Liver (tissue), 9 donors: ENCODE results near the gene SOX4. TPM values are rescaled to one million over a fixed set of nuclear protein-coding genes. Genes with fewer than 3 reads are reported as not detected.

Experiments used
- DNase-seq: peaks from one replicate; pipeline ENCODE4 v3.0.0-alpha.2; 2017; ENCODE audit warnings: low spot score
- H3K27ac ChIP-seq, 2 donors: one replicate each; pipeline ENCODE4 v1.7.0; 2013; ENCODE audit warnings: inconsistent platforms in 2 of 2, low read length in 2 of 2, control low read depth in 1 of 2, low read depth in 1 of 2, mild to moderate bottlenecking in 1 of 2
- H3K27me3 ChIP-seq, 4 donors: one replicate each; pipeline versions ENCODE4 v1.6.1 to v1.7.0; 2013; ENCODE audit warnings: low read length in 3 of 4, inconsistent platforms in 1 of 4, mild to moderate bottlenecking in 1 of 4, moderate library complexity in 1 of 4; ENCODE audit not compliant: control insufficient read depth in 4 of 4, insufficient read depth in 4 of 4
- H3K36me3 ChIP-seq, 4 donors: one replicate each; pipeline versions ENCODE4 v1.6.1 to v1.7.0; 2013; ENCODE audit warnings: low read length in 3 of 4, mild to moderate bottlenecking in 3 of 4, low read depth in 1 of 4, moderate library complexity in 1 of 4; ENCODE audit not compliant: control insufficient read depth in 4 of 4, insufficient read depth in 3 of 4
- H3K4me1 ChIP-seq, 4 donors: one replicate each; pipeline versions ENCODE4 v1.6.1 to v1.7.0; 2013; ENCODE audit warnings: low read length in 3 of 4, mild to moderate bottlenecking in 3 of 4, moderate library complexity in 1 of 4; ENCODE audit not compliant: control insufficient read depth in 4 of 4, insufficient read depth in 4 of 4
- H3K4me3 ChIP-seq, 3 donors: one replicate each; pipeline versions ENCODE4 v1.6.1 to v1.7.0; 2013; ENCODE audit warnings: low read length in 3 of 3, control low read depth in 1 of 3, low read depth in 1 of 3, mild to moderate bottlenecking in 1 of 3
- H3K9ac ChIP-seq, 2 donors: one replicate each; pipeline ENCODE4 v1.7.0; 2013; ENCODE audit warnings: low read length in 2 of 2, mild to moderate bottlenecking in 2 of 2, moderate library complexity in 2 of 2, control low read depth in 1 of 2, low read depth in 1 of 2
- H3K9me3 ChIP-seq, 4 donors: one replicate each; pipeline versions ENCODE4 v1.6.1 to v1.7.0; 2013; ENCODE audit warnings: low read length in 3 of 4; ENCODE audit not compliant: control insufficient read depth in 4 of 4
- ATF3 ChIP-seq: IDR thresholded peaks from 2 replicates; pipeline ENCODE4 v1.6.1; 2016; ENCODE audit warnings: antibody characterized with exemption
- CTCF ChIP-seq: fragments of 150-350 bp; IDR thresholded peaks from 2 replicates; pipeline ENCODE4 v1.5.1; 2017; ENCODE audit warnings: improper control_type of control experiment, low read depth, low read length; ENCODE audit not compliant: missing input control
- EGR1 ChIP-seq, 2 donors: IDR thresholded peaks; 2 replicates each; pipeline ENCODE4 v1.6.1; 2016 to 2018; ENCODE audit warnings: antibody characterized with exemption in 2 of 2, low read depth in 2 of 2
- FOXA1 ChIP-seq: IDR thresholded peaks from 2 replicates; pipeline ENCODE4 v1.6.1; 2016; ENCODE audit warnings: antibody characterized with exemption
- FOXA2 ChIP-seq: IDR thresholded peaks from 2 replicates; pipeline ENCODE4 v1.6.1; 2016; ENCODE audit warnings: antibody characterized with exemption
- GABPA ChIP-seq, 2 donors: IDR thresholded peaks in 1 of 2; conservative IDR thresholded peaks in 1 of 2; 2 replicates each; pipeline ENCODE4 v1.6.1; 2016; ENCODE audit warnings: antibody characterized with exemption in 2 of 2, mild to moderate bottlenecking in 1 of 2, moderate library complexity in 1 of 2
- HNF4A ChIP-seq, 2 donors: conservative IDR thresholded peaks; 2 replicates each; pipeline ENCODE4 v1.6.1; 2016; ENCODE audit warnings: antibody characterized with exemption in 2 of 2, mild to moderate bottlenecking in 2 of 2
- HNF4G ChIP-seq: IDR thresholded peaks from 2 replicates; pipeline ENCODE4 v1.6.1; 2016; ENCODE audit warnings: antibody characterized with exemption
- JUND ChIP-seq, 2 donors: IDR thresholded peaks; 2 replicates each; pipeline ENCODE4 v1.6.1; 2016; ENCODE audit warnings: antibody characterized with exemption in 2 of 2
- MAX ChIP-seq: IDR thresholded peaks from 2 replicates; pipeline ENCODE4 v1.6.1; 2016; ENCODE audit warnings: antibody characterized with exemption
- NR2F2 ChIP-seq: IDR thresholded peaks from 2 replicates; pipeline ENCODE4 v1.6.1; 2016; ENCODE audit warnings: antibody characterized with exemption
- RAD21 ChIP-seq, 2 donors: IDR thresholded peaks; 2 replicates each; pipeline ENCODE4 v1.6.1; 2016; ENCODE audit warnings: antibody characterized with exemption in 2 of 2, mild to moderate bottlenecking in 2 of 2
- REST ChIP-seq: IDR thresholded peaks from 2 replicates; pipeline ENCODE4 v1.6.1; 2016; ENCODE audit warnings: antibody characterized with exemption, mild to moderate bottlenecking
- RXRA ChIP-seq, 2 donors: IDR thresholded peaks; 2 replicates each; pipeline ENCODE4 v1.6.1; 2017 to 2018; ENCODE audit warnings: antibody characterized with exemption in 2 of 2, mild to moderate bottlenecking in 1 of 2
- SP1 ChIP-seq: IDR thresholded peaks from 2 replicates; pipeline ENCODE4 v1.6.1; 2018; ENCODE audit warnings: antibody characterized with exemption, mild to moderate bottlenecking
- TAF1 ChIP-seq: conservative IDR thresholded peaks from 2 replicates; pipeline ENCODE4 v1.6.1; 2016; ENCODE audit warnings: antibody characterized with exemption, mild to moderate bottlenecking
- ZBTB33 ChIP-seq: IDR thresholded peaks from 2 replicates; pipeline ENCODE4 v1.6.1; 2016; ENCODE audit warnings: antibody characterized with exemption
- WGBS: extraction: QIAGEN DNeasy Blood & Tissue Kit; methylation state at CpG from one replicate; pipeline ENCODE4 v1.1.7; 2013; 5-methylcytosine and 5-hydroxymethylcytosine counted together
- polyA plus RNA-seq, 2 donors: library from polyadenylated mRNA; stranded (reverse) in 1 of 2; unstranded in 1 of 2; fragments of 200-250 nt in 1 of 2; fragments of >200 nt in 1 of 2; fragmentation: Nextera tagmentation in 1 of 2; extraction: Ambion mirVana in 1 of 2; gene quantifications; one replicate each; pipeline versions ENCODE4 v1.2.1 to v1.2.3, GENCODE V29; 2013 to 2015
- total RNA-seq, 2 donors: library from RNA; depleted of rRNA; stranded (reverse); fragments of >200 nt; gene quantifications; one replicate each; pipeline ENCODE4 v1.2.3, GENCODE V29; 2014
- donor health status: healthy.
- donor health status: healthy.
- donor health status: healthy.
- donor health status: healthy.
- donor health status: healthy.

SOX4 gene
- total and polyA plus RNA-seq, 4 donors: 0.59 to 8.1 (median 0.95) TPM

- H3K36me3 ChIP-seq: no peaks in the 10 kb centered on the region
- no peak overlapping the region for H3K9ac ChIP-seq
- H3K9me3 ChIP-seq: no peaks in the 10 kb centered on the region
- WGBS: 79% methylated on average over 2 of the region's 2 CpGs
- H3K4me3 ChIP-seq: no peak overlapping the region
- TF ChIP-seq MAX: no peak
- no peak for TF ChIP-seq CTCF
- TF ChIP-seq FOXA1: no peak
- TF ChIP-seq NR2F2: no peak
- no peak overlapping the region for H3K27ac ChIP-seq
- DNase-seq: no peak
- H3K4me1 ChIP-seq: peaks cover 6 to 54% (median 35%) of the 10 kb centered on the region in 4 donors
- H3K27me3 ChIP-seq: no peaks in the 10 kb centered on the region
These were observed 2.1 kb upstream of the SOX4 start for GRCh38 chr6:21591446-21591845.

GRCh38 chr6:21592953-21593352 is 598 bp upstream of the SOX4 start:
- TF ChIP-seq HNF4A (conservative IDR thresholded peaks at IDR 0.05): no peak
- no peak for TF ChIP-seq FOXA2
- TF ChIP-seq EGR1 (IDR thresholded peaks at IDR 0.05; ENCODE audit: low read depth in 2 of 2): no peak
- TF ChIP-seq GABPA (IDR thresholded peaks at IDR 0.05 in 1 of 2, conservative IDR thresholded peaks at IDR 0.05 in 1 of 2): no peak
- no peak for TF ChIP-seq REST
- TF ChIP-seq RXRA (IDR thresholded peaks at IDR 0.05): no peak
- TF ChIP-seq RAD21 (IDR thresholded peaks at IDR 0.05): no peak
- no peak for TF ChIP-seq SP1
- TF ChIP-seq TAF1: no peak
- TF ChIP-seq ZBTB33: no peak
- no peak for TF ChIP-seq HNF4G
- TF ChIP-seq ATF3: no peak
- TF ChIP-seq CTCF: no peak
- TF ChIP-seq JUND (IDR thresholded peaks at IDR 0.05): no peak
- no peak for TF ChIP-seq MAX
- no peaks in the 10 kb centered on the region for H3K36me3 ChIP-seq
- no peaks in the 10 kb centered on the region for H3K27me3 ChIP-seq
- 1% methylated on average over 1 of the region's 1 CpG for WGBS
- H3K9ac ChIP-seq: no peak overlapping the region
- no peak for DNase-seq
- H3K27ac ChIP-seq: peak overlapping the region in 1 of 2 donors; percentile 38
- H3K4me3 ChIP-seq: peak overlapping the region in 2 of 3 donors; percentile 35 to 75
- H3K9me3 ChIP-seq: no peaks in the 10 kb centered on the region
- H3K4me1 ChIP-seq: peaks cover 6 to 42% (median 30%) of the 10 kb centered on the region in 4 donors
